ENCODE results near the gene MADD. TPM values are rescaled to one million over a fixed set of nuclear protein-coding genes. Genes with fewer than 3 reads are reported as not detected.

The MADD gene
- total RNA-seq, 1 experiment from 2014 or later: 132 TPM

DNA sequence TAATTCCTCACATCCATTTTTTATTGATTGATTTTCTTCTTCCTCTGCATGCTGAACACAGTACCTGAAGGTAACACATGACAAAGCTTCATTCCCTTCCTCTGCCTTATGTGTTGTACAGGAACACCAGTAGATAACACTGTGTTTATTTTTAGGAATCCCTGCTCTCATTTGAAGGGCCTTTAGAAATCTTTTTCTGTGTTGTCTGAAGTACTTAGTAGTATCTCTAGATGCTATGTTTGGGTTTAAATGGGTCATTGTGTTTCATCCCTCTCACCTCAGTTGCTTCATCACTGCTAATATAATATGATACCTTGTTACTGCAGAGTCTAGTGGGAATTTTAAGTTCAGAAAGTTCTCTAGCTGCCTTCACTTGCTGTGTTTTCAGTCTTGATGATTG, 10.2 kb downstream of the MADD start:
- Histone ChIP-seq H3K36me3 (ENCODE audit: insufficient read depth, low read length, poor library complexity, severe bottlenecking) (peaks cover 98% of the 10 kb centered on the region), H3K4me1 (ENCODE audit: insufficient read depth, low read length, poor library complexity, severe bottlenecking) (no peaks in the 10 kb centered on the region), H3K27ac (ENCODE audit: low read depth, low read length, poor library complexity, severe bottlenecking) (no peak overlapping the region), H3K9me3 (ENCODE audit: low read depth, low read length, poor library complexity, severe bottlenecking) (no peaks in the 10 kb centered on the region), H3K4me3 (ENCODE audit: low read depth, low read length, poor library complexity, severe bottlenecking) (no peak overlapping the region), H3K27me3 (replicated peaks; ENCODE audit: insufficient read depth, low read depth, low read length, poor library complexity) (no peaks in the 10 kb centered on the region)
- TF ChIP-seq, protein P1, sequence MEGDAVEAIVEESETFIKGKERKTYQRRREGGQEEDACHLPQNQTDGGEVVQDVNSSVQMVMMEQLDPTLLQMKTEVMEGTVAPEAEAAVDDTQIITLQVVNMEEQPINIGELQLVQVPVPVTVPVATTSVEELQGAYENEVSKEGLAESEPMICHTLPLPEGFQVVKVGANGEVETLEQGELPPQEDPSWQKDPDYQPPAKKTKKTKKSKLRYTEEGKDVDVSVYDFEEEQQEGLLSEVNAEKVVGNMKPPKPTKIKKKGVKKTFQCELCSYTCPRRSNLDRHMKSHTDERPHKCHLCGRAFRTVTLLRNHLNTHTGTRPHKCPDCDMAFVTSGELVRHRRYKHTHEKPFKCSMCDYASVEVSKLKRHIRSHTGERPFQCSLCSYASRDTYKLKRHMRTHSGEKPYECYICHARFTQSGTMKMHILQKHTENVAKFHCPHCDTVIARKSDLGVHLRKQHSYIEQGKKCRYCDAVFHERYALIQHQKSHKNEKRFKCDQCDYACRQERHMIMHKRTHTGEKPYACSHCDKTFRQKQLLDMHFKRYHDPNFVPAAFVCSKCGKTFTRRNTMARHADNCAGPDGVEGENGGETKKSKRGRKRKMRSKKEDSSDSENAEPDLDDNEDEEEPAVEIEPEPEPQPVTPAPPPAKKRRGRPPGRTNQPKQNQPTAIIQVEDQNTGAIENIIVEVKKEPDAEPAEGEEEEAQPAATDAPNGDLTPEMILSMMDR (conservative IDR thresholded peaks at IDR 0.05; ENCODE audit: low read depth, low read length): no peak
- no peak for TF ChIP-seq EZH2 (IDR thresholded peaks at IDR 0.05; ENCODE audit: borderline replicate concordance, low read depth, low read length, poor library complexity, severe bottlenecking)
- intact Hi-C loops (cut with micrococcal nuclease; ENCODE audit: unreplicated experiment): no loop called here
- no TSS peak for BruUV-seq (replicated peaks)
- ChIA-PET POLR2A (ENCODE audit: low non-redundant PET) (no interaction called here), CTCF (no interaction called here)
- no peak for DNase-seq (ENCODE audit: low spot score)

DNA sequence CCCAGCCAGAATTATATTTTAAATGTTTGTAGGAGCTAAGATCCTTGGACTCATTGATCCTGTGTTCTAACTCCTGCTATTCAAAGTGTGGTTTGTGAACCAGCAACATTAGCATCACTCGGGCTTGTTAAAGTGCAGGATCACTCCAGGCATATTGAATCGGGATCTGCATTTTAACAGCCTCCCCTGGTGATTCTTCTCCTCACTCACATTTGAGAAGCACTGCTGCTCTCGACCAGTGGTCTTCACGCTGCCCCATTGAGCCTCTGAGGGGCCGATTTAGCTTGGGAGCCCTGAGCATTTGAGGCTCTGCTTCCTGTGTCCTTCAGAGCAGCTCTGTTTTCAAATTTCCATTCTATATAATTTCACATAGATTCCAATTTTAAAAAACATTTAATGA, 10.9 kb downstream of the MADD start:
- Histone ChIP-seq H3K36me3 (ENCODE audit: insufficient read depth, low read length, poor library complexity, severe bottlenecking) (peaks cover 98% of the 10 kb centered on the region), H3K4me3 (ENCODE audit: low read depth, low read length, poor library complexity, severe bottlenecking) (no peak overlapping the region), H3K9me3 (ENCODE audit: low read depth, low read length, poor library complexity, severe bottlenecking) (no peaks in the 10 kb centered on the region), H3K27me3 (replicated peaks; ENCODE audit: insufficient read depth, low read depth, low read length, poor library complexity) (no peaks in the 10 kb centered on the region), H3K27ac (ENCODE audit: low read depth, low read length, poor library complexity, severe bottlenecking) (no peak overlapping the region), H3K4me1 (ENCODE audit: insufficient read depth, low read length, poor library complexity, severe bottlenecking) (no peaks in the 10 kb centered on the region)
- intact Hi-C loops (cut with micrococcal nuclease; ENCODE audit: unreplicated experiment): no loop called here
- TF ChIP-seq, protein P1 (conservative IDR thresholded peaks at IDR 0.05; ENCODE audit: low read depth, low read length): no peak
- no peak for TF ChIP-seq EZH2 (IDR thresholded peaks at IDR 0.05; ENCODE audit: borderline replicate concordance, low read depth, low read length, poor library complexity, severe bottlenecking)
- no peak for DNase-seq (ENCODE audit: low spot score)
- ChIA-PET POLR2A (ENCODE audit: low non-redundant PET) (no interaction called here), CTCF (interaction anchor here (0.5 kb wide), 1 partner anchor 1407 kb away, joined by 4 read pairs; no protein-coding TSS in a partner anchor)
- BruUV-seq (replicated peaks): no TSS peak

DNA sequence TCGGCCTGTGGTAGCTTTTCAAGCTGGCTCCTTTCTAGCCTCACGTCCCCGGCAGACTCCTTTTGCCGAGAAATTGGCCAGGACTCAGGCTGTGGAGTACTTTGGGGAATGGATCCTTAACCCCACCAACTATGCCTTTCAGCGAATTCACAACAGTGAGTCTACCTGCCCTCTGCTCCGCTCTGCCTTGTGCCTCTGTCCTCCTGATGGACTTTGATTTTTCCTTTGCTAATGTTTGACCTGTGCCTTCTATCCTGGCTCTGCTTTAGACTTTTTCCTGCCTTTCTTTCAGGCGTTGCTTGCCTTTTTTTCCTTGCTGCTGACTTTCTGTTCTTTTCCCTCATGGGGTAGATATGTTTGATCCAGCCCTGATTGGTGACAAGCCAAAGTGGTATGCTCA, 12.5 kb downstream of the MADD start:
- ChIA-PET POLR2A (ENCODE audit: low non-redundant PET) (no interaction called here), CTCF (no interaction called here)
- DNase-seq (ENCODE audit: low spot score): no peak

More for the DNA sequence above, 12.5 kb downstream of the MADD start:
- TF ChIP-seq, protein P1 (conservative IDR thresholded peaks at IDR 0.05; ENCODE audit: low read depth, low read length): no peak
- no peak for TF ChIP-seq EZH2 (IDR thresholded peaks at IDR 0.05; ENCODE audit: borderline replicate concordance, low read depth, low read length, poor library complexity, severe bottlenecking)
- no peaks in the 10 kb centered on the region for H3K9me3 ChIP-seq (ENCODE audit: low read depth, low read length, poor library complexity, severe bottlenecking)
- intact Hi-C loops (cut with micrococcal nuclease; ENCODE audit: unreplicated experiment): no loop called here
- no TSS peak for BruUV-seq (replicated peaks)
- H3K4me1 ChIP-seq (ENCODE audit: insufficient read depth, low read length, poor library complexity, severe bottlenecking): no peaks in the 10 kb centered on the region
- no peak overlapping the region for H3K4me3 ChIP-seq (ENCODE audit: low read depth, low read length, poor library complexity, severe bottlenecking)
- no peaks in the 10 kb centered on the region for H3K27me3 ChIP-seq (replicated peaks; ENCODE audit: insufficient read depth, low read depth, low read length, poor library complexity)
- H3K27ac ChIP-seq (ENCODE audit: low read depth, low read length, poor library complexity, severe bottlenecking): no peak overlapping the region
- peaks cover 98% of the 10 kb centered on the region for H3K36me3 ChIP-seq (ENCODE audit: insufficient read depth, low read length, poor library complexity, severe bottlenecking)

Data from A673 (cell line).